IMR-90 (cell line): ENCODE results near the gene LRRC41. TPM values are rescaled to one million over a fixed set of nuclear protein-coding genes. Genes with fewer than 3 reads are reported as not detected.

Source experiments
- ATAC-seq: fragments of 200-7000 bp; cut with Tn5 transposase; 2 replicates; pipeline ENCODE4 v1.9.1; 2020; ENCODE audit warnings: low read depth, mild to moderate bottlenecking, moderate library complexity
- BruUV-seq: library from RNA; stranded (reverse); fragments of 400-500 nt; replicated peaks from 2 replicates; lab custom pipeline; 2021; lab: Mats Ljungman, UMichigan
- CTCF ChIA-PET: fragments of 300-600 bp; formaldehyde crosslinking; extraction: SDS; loops from one replicate; lab custom pipeline; 2021; ENCODE audit warnings: antibody characterized with exemption; lab: Yijun Ruan, JAX
- POLR2A ChIA-PET: fragments of 300-600 bp; sonication (Branson Sonifier 250); formaldehyde crosslinking; loops from one replicate; lab custom pipeline; 2022; ENCODE audit warnings: antibody characterized with exemption; ENCODE audit not compliant: unreplicated experiment; lab: Charles Lee
- DNase-seq: peaks from one replicate; pipeline ENCODE4 v3.0.0; 2013
- H2AFZ ChIP-seq: replicated peaks from 2 replicates; pipeline ENCODE3; 2013; ENCODE audit warnings: low read length, mild to moderate bottlenecking; ENCODE audit not compliant: poor library complexity
- H2AK5ac ChIP-seq: 2 replicates; pipeline ENCODE4 v1.6.1; 2013; ENCODE audit warnings: low read depth, low read length, inconsistent platforms
- H2AK9ac ChIP-seq: replicated peaks from 2 replicates; pipeline ENCODE3; 2013; ENCODE audit warnings: mild to moderate bottlenecking, low read depth, low read length, moderate library complexity; ENCODE audit not compliant: poor library complexity
- H2BK120ac ChIP-seq: 2 replicates; pipeline ENCODE4 v1.6.1; 2013; ENCODE audit warnings: low read depth, low read length, inconsistent platforms
- H2BK15ac ChIP-seq: 3 replicates; pipeline ENCODE4 v1.6.1; 2013; ENCODE audit warnings: low read depth, low read length, inconsistent platforms
- H2BK20ac ChIP-seq: 2 replicates; pipeline ENCODE4 v1.6.1; 2013; ENCODE audit warnings: low read depth, mild to moderate bottlenecking, inconsistent platforms, low read length, moderate library complexity
- H2BK5ac ChIP-seq: 2 replicates; pipeline ENCODE4 v1.6.1; 2013; ENCODE audit warnings: mild to moderate bottlenecking, low read depth, low read length, inconsistent platforms; ENCODE audit not compliant: poor library complexity, severe bottlenecking
- H3K14ac ChIP-seq: replicated peaks from 2 replicates; pipeline ENCODE4 v1.6.1; 2013; ENCODE audit warnings: low read depth, low read length, inconsistent platforms
- H3K18ac ChIP-seq: 2 replicates; pipeline ENCODE4 v1.6.1; 2013; ENCODE audit warnings: low read depth, low read length, control low read depth
- H3K23ac ChIP-seq: 2 replicates; pipeline ENCODE4 v1.6.1; 2013; ENCODE audit warnings: low read depth, low read length, inconsistent platforms
- H3K27ac ChIP-seq: 2 replicates; pipeline ENCODE4 v1.5.1; 2013; ENCODE audit warnings: mild to moderate bottlenecking, control low read depth, low read length; ENCODE audit not compliant: insufficient read depth
- H3K27me3 ChIP-seq: 2 replicates; pipeline ENCODE4 v1.6.1; 2013; ENCODE audit warnings: low read length; ENCODE audit not compliant: control insufficient read depth, insufficient read depth
- H3K36me3 ChIP-seq: 2 replicates; pipeline ENCODE4 v1.6.1; 2013; ENCODE audit warnings: low read length, mixed read lengths; ENCODE audit not compliant: control insufficient read depth, insufficient read depth
- H3K4ac ChIP-seq: 2 replicates; pipeline ENCODE4 v1.6.1; 2013; ENCODE audit warnings: low read depth, low read length, inconsistent platforms
- H3K4me1 ChIP-seq: 2 replicates; pipeline ENCODE4 v1.6.1; 2013; ENCODE audit warnings: low read length, mixed read lengths; ENCODE audit not compliant: control insufficient read depth, insufficient read depth
- H3K4me2 ChIP-seq: 2 replicates; pipeline ENCODE4 v1.6.1; 2013; ENCODE audit warnings: low read depth, mild to moderate bottlenecking, control low read depth, low read length, moderate library complexity
- H3K4me3 ChIP-seq: 2 replicates; pipeline ENCODE4 v1.5.1; 2013; ENCODE audit warnings: low read depth, mild to moderate bottlenecking, control low read depth, low read length, moderate library complexity; ENCODE audit not compliant: insufficient read depth
- H3K56ac ChIP-seq: 2 replicates; pipeline ENCODE4 v1.6.1; 2013; ENCODE audit warnings: low read length, inconsistent platforms; ENCODE audit not compliant: insufficient read depth; ENCODE audit errors: extremely low read depth
- H3K79me1 ChIP-seq, 2 experiments: 2 replicates each; pipeline ENCODE4 v1.6.1; 2013; ENCODE audit warnings: low read length in 2 of 2, inconsistent platforms in 1 of 2, low read depth in 1 of 2
- H3K9ac ChIP-seq: 2 replicates; pipeline ENCODE4 v1.6.1; 2013; ENCODE audit warnings: low read depth, low read length, control low read depth
- H3K9me1 ChIP-seq: 2 replicates; pipeline ENCODE4 v1.6.1; 2013; ENCODE audit warnings: low read length, inconsistent platforms; ENCODE audit not compliant: insufficient read depth
- H3K9me3 ChIP-seq: 2 replicates; pipeline ENCODE4 v1.6.1; 2013; ENCODE audit warnings: low read length; ENCODE audit not compliant: control insufficient read depth, insufficient read depth
- H4K20me1 ChIP-seq: 2 replicates; pipeline ENCODE4 v1.6.1; 2013; ENCODE audit warnings: low read length, inconsistent platforms; ENCODE audit not compliant: insufficient read depth
- H4K5ac ChIP-seq: 2 replicates; pipeline ENCODE4 v1.6.1; 2013; ENCODE audit warnings: mild to moderate bottlenecking, low read depth, low read length, control low read depth
- H4K8ac ChIP-seq, 2 experiments: 2 replicates each; pipeline ENCODE4 v1.6.1; 2013; ENCODE audit warnings: low read depth in 2 of 2, low read length in 2 of 2, control low read depth in 1 of 2, inconsistent platforms in 1 of 2
- H4K91ac ChIP-seq: 2 replicates; pipeline ENCODE4 v1.6.1; 2013; ENCODE audit warnings: low read depth, low read length, inconsistent platforms; ENCODE audit not compliant: insufficient read depth
- CEBPB ChIP-seq: IDR thresholded peaks from 2 replicates; pipeline ENCODE4 v1.6.1; 2012; ENCODE audit warnings: low read depth, low read length, improper control_type of control experiment
- MXI1 ChIP-seq: IDR thresholded peaks from 2 replicates; pipeline ENCODE4 v1.6.1; 2012; ENCODE audit warnings: low read depth, mild to moderate bottlenecking, low read length, moderate library complexity, borderline replicate concordance
- WGBS, 2 experiments: methylation state at CpG; one replicate each; pipeline versions ENCODE4 v1.1.5 to v1.1.7; 2013; ENCODE audit warnings: missing lambda C conversion rate in 2 of 2; ENCODE audit not compliant: insufficient read length in 1 of 2; ENCODE audit errors: extremely low coverage in 2 of 2; 5-methylcytosine and 5-hydroxymethylcytosine counted together
- dilution Hi-C: fragments of 300-500 bp; cut with HindIII; formaldehyde crosslinking; loops from one replicate; pipeline ENCODE4 v1.14.3; 2018; ENCODE audit warnings: low sequenced_read_pairs; ENCODE audit not compliant: unreplicated experiment
- in situ Hi-C: fragments of 300-500 bp; cut with MboI; formaldehyde crosslinking; loops from 3 replicates; pipeline ENCODE4 v1.14.3; 2019; ENCODE audit warnings: low sequenced_read_pairs, inconsistent platforms, mixed read lengths
- intact Hi-C: fragments of 100-400 bp; cut with micrococcal nuclease; formaldehyde crosslinking; loops from 2 replicates; pipeline ENCODE4 v1.10.0; 2022
- polyA plus RNA-seq, 3 experiments: library from polyadenylated mRNA; depleted of rRNA; stranded (reverse); fragments of >200 nt; gene quantifications; 2 replicates each; pipeline ENCODE4 v1.2.3, GENCODE V29; 2012; ENCODE audit warnings: low replicate concordance in 1 of 3
- total RNA-seq: library from RNA; depleted of rRNA; stranded (reverse); fragments of >200 nt; gene quantifications from 2 replicates; pipeline ENCODE4 v1.2.3, GENCODE V29; 2012
- TF ChIP-seq, protein P1 (sequence below): fragments of 150-350 bp; IDR thresholded peaks from 2 replicates; pipeline ENCODE4 v1.6.1; 2017; ENCODE audit warnings: mild to moderate bottlenecking, antibody characterized with exemption, low read length, low read depth

Gene LRRC41
- total and polyA plus RNA-seq, 2 of the 4 experiments (the other 2 are of a cell fraction), result 67.6 to 83.2 TPM

DNA sequence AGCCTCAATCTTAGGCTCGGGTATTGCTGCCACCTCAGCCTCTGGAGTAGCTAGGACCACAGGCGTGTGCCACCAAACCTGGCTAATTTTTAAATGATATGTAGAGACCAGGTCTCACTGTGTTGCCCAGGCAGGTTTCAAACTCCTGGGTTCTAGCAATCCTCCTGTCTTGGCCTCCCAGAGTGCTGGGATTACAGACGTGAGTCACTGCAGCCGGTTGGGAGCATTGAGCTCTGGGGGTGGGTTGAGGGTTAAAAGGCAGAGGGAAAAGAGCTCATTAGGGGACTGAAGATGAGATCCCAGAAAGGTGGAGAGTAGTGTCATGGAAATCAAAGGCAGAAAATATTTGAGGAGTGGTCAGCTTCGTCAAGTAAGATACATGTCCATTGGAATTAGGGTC lies 48.7 kb downstream of the LRRC41 start:
- dilution Hi-C loops, result no loop called here
- Histone ChIP-seq H3K9me1 (0 out of 2 replicates have a peak, but pooled peaks cover 7% of the 10 kb centered on the region), H3K14ac (no peak overlapping the region), H3K56ac (no peak overlapping the region), H2BK5ac (no peak overlapping the region), H3K18ac (no peak overlapping the region), H4K8ac (no peak overlapping the region), H3K4me3 (no peak overlapping the region), H3K9ac (no peak overlapping the region), H3K4me2 (no peak overlapping the region), H2AK5ac (no peak overlapping the region), H4K5ac (no peak overlapping the region), H4K91ac (no peak overlapping the region), H2BK120ac (no peak overlapping the region), H2BK20ac (no peak overlapping the region), H2BK15ac (no peak overlapping the region), H3K4me1 (no peaks in the 10 kb centered on the region), H3K79me1 (peaks cover 7 to 33% of the 10 kb centered on the region in 2 experiments; a peak in 3 of 4 replicates), H4K20me1 (no peaks in the 10 kb centered on the region; the same call in 1 of the 2 replicates), H3K27me3 (no peaks in the 10 kb centered on the region), H3K36me3 (no peaks in the 10 kb centered on the region), H3K27ac (no peak overlapping the region), H3K23ac (no peak overlapping the region), H2AK9ac (no peak overlapping the region), H3K4ac (no peak overlapping the region), H2AFZ (no peak overlapping the region), H3K9me3 (no peaks in the 10 kb centered on the region)
- in situ Hi-C loops, result no loop called here
- TF ChIP-seq, protein P1, sequence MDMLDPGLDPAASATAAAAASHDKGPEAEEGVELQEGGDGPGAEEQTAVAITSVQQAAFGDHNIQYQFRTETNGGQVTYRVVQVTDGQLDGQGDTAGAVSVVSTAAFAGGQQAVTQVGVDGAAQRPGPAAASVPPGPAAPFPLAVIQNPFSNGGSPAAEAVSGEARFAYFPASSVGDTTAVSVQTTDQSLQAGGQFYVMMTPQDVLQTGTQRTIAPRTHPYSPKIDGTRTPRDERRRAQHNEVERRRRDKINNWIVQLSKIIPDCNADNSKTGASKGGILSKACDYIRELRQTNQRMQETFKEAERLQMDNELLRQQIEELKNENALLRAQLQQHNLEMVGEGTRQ, result no peak
- TF ChIP-seq MXI1 (no peak), CEBPB (no peak)
- DNase-seq, result no peak
- POLR2A ChIA-PET, result no interaction called here
- intact Hi-C loops, result no loop called here
- no peak for ATAC-seq
- no TSS peak for BruUV-seq
- WGBS, 2 experiments, result 84% methylated on average over 5 of the region's 5 CpGs; no CpG with 5 or more reads in 1 of the 2 experiments
- CTCF ChIA-PET, result interaction anchor here (1.0 to 1.2 kb wide), 3 partner anchors 10 to 31 kb away, joined by 3 to 4 read pairs (median 3); no protein-coding TSS in a partner anchor
